PC-3 (cell line): Measurements from ENCODE around the gene PPP1R12B. TPM values are rescaled to one million over a fixed set of nuclear protein-coding genes. Genes with fewer than 3 reads are reported as not detected.
"Not testable (repeated sequence)": the region's sequence is repeated elsewhere in the genome, so short reads cannot be mapped to it uniquely, and the experiment has no call there.

Experiments used
- ATAC-seq: fragments of 200-7000 bp; cut with Tn5 transposase; 2 replicates; pipeline ENCODE4 v1.9.1; 2020; ENCODE audit warnings: mild to moderate bottlenecking, moderate library complexity
- BruUV-seq: library from RNA; stranded (reverse); fragments of 400-500 nt; replicated peaks from 2 replicates; lab custom pipeline; 2021; lab: Mats Ljungman, UMichigan
- CTCF ChIA-PET: fragments of 300-600 bp; sonication (Branson Sonifier 250); formaldehyde crosslinking; loops from one replicate; lab custom pipeline; 2022; ENCODE audit warnings: antibody characterized with exemption; lab: Charles Lee
- POLR2A ChIA-PET: fragments of 300-600 bp; sonication (Branson Sonifier 250); formaldehyde crosslinking; loops from one replicate; lab custom pipeline; 2022; ENCODE audit warnings: antibody characterized with exemption; ENCODE audit not compliant: unreplicated experiment; lab: Charles Lee
- DNase-seq: peaks from one replicate; pipeline ENCODE4 v3.0.0-alpha.2; 2015
- H2AFZ ChIP-seq: fragments of 300-600 bp; sonication (generic); 2 replicates; pipeline ENCODE4 v1.6.0; 2016; ENCODE audit warnings: antibody characterized with exemption, low read length
- H3F3A ChIP-seq: fragments of 300-600 bp; sonication (generic); one replicate; pipeline ENCODE4 v1.6.0; 2017; ENCODE audit warnings: antibody characterized with exemption, low read length, control low read depth, mild to moderate bottlenecking; ENCODE audit not compliant: unreplicated experiment
- H3K27ac ChIP-seq: fragments of 300-600 bp; sonication (generic); 2 replicates; pipeline ENCODE4 v1.5.1; 2016; ENCODE audit warnings: mild to moderate bottlenecking, low read length
- H3K27me3 ChIP-seq: fragments of 300-600 bp; sonication (generic); 2 replicates; pipeline ENCODE4 v1.6.1; 2016; ENCODE audit warnings: low read length, mixed read lengths
- H3K36me3 ChIP-seq: fragments of 300-600 bp; sonication (generic); 2 replicates; pipeline ENCODE4 v1.6.1; 2016; ENCODE audit warnings: low read depth, mixed run types, low read length, mixed read lengths
- H3K4me1 ChIP-seq: fragments of 300-600 bp; sonication (generic); 2 replicates; pipeline ENCODE4 v1.5.1; 2016; ENCODE audit warnings: low read length; ENCODE audit not compliant: insufficient read depth
- H3K4me2 ChIP-seq: fragments of 300-600 bp; sonication (generic); 2 replicates; pipeline ENCODE4 v1.6.0; 2016; ENCODE audit warnings: low read length
- H3K4me3 ChIP-seq: fragments of 300-600 bp; sonication (generic); 2 replicates; pipeline ENCODE4 v1.5.1; 2016; ENCODE audit warnings: mild to moderate bottlenecking, low read length, mixed read lengths
- H3K79me2 ChIP-seq: fragments of 300-600 bp; sonication (generic); 2 replicates; pipeline ENCODE4 v1.6.1; 2017; ENCODE audit warnings: low read length, mixed read lengths
- H3K9ac ChIP-seq: fragments of 300-600 bp; sonication (generic); 2 replicates; pipeline ENCODE4 v1.6.0; 2016; ENCODE audit warnings: mild to moderate bottlenecking, low read length
- H3K9me2 ChIP-seq: fragments of 300-600 bp; sonication (generic); replicated peaks from 2 replicates; pipeline ENCODE4 v1.6.1; 2016; ENCODE audit warnings: mixed run types, low read length, mixed read lengths
- H3K9me3 ChIP-seq: fragments of 300-600 bp; sonication (generic); 2 replicates; pipeline ENCODE4 v1.6.1; 2016; ENCODE audit warnings: low read length, mixed read lengths
- H4K20me1 ChIP-seq: fragments of 300-600 bp; sonication (generic); 2 replicates; pipeline ENCODE4 v1.6.1; 2016; ENCODE audit warnings: low read length, mixed read lengths
- EZH2 ChIP-seq: fragments of 300-600 bp; sonication (generic); IDR thresholded peaks from one replicate; pipeline ENCODE4 v1.6.1; 2017; ENCODE audit warnings: antibody characterized with exemption, mild to moderate bottlenecking, low read length; ENCODE audit not compliant: unreplicated experiment
- EZH2phosphoT487 ChIP-seq: fragments of 300-600 bp; sonication (generic); IDR thresholded peaks from 2 replicates; pipeline ENCODE4 v1.6.1; 2018; ENCODE audit warnings: mild to moderate bottlenecking, antibody characterized with exemption, low read length, borderline replicate concordance
- intact Hi-C: fragments of 100-400 bp; cut with micrococcal nuclease; formaldehyde crosslinking; loops from 2 replicates; pipeline ENCODE4 v1.9.0; 2023
- total RNA-seq: library from RNA; depleted of rRNA; stranded (reverse); fragments of >200 nt; gene quantifications from 2 replicates; pipeline ENCODE4 v1.2.3, GENCODE V29; 2014
- TF ChIP-seq, protein P1 (sequence below): fragments of 300-600 bp; sonication (generic); conservative IDR thresholded peaks from 2 replicates; pipeline ENCODE4 v1.5.1; 2017; ENCODE audit warnings: antibody characterized with exemption, low read depth, mild to moderate bottlenecking, low read length

Gene PPP1R12B
- total RNA-seq, 1 experiment from 2014 or later: 2.0 TPM

DNA sequence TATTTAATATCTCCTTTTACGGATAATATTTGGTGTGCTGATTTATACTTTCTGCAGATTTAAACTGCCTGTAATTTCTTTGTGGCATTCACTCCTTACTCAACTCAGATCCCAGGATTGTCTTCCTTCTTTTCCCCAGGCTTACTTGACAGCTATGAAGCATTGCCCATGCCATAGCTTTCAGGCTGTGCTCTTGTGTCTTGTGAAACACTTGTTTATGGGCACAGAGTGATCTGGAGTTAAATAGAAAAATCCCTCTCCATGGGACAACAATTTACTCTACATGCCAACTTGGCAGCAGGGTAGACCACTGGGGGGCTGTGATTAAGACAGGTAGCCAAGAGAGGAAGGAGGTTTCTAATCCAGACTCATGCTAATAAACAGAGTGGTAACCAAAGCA is 57.4 kb downstream of the PPP1R12B start:
- H3K27me3 ChIP-seq: no peaks in the 10 kb centered on the region
- no peaks in the 10 kb centered on the region for H3K9me2 ChIP-seq
- H3K9ac ChIP-seq: no peak overlapping the region
- H3K27ac ChIP-seq: no peak overlapping the region
- H4K20me1 ChIP-seq: no peaks in the 10 kb centered on the region
- H2AFZ ChIP-seq: no peak overlapping the region
- no peaks in the 10 kb centered on the region for H3K9me3 ChIP-seq
- H3K4me3 ChIP-seq: no peak overlapping the region
- TF ChIP-seq, protein P1, sequence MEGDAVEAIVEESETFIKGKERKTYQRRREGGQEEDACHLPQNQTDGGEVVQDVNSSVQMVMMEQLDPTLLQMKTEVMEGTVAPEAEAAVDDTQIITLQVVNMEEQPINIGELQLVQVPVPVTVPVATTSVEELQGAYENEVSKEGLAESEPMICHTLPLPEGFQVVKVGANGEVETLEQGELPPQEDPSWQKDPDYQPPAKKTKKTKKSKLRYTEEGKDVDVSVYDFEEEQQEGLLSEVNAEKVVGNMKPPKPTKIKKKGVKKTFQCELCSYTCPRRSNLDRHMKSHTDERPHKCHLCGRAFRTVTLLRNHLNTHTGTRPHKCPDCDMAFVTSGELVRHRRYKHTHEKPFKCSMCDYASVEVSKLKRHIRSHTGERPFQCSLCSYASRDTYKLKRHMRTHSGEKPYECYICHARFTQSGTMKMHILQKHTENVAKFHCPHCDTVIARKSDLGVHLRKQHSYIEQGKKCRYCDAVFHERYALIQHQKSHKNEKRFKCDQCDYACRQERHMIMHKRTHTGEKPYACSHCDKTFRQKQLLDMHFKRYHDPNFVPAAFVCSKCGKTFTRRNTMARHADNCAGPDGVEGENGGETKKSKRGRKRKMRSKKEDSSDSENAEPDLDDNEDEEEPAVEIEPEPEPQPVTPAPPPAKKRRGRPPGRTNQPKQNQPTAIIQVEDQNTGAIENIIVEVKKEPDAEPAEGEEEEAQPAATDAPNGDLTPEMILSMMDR: no peak
- TF ChIP-seq EZH2phosphoT487: no peak
- TF ChIP-seq EZH2: no peak
- no peak overlapping the region for H3K4me2 ChIP-seq
- H3F3A ChIP-seq: no peaks in the 10 kb centered on the region
- peaks cover 5% of the 10 kb centered on the region; the same call in 1 of the 2 replicates for H3K4me1 ChIP-seq
- no TSS peak for BruUV-seq
- POLR2A ChIA-PET: no interaction called here
- DNase-seq (no peak), ATAC-seq (no peak)
- CTCF ChIA-PET: no interaction called here
- intact Hi-C loops: no loop called here
- H3K79me2 ChIP-seq: no peaks in the 10 kb centered on the region
- H3K36me3 ChIP-seq: no peaks in the 10 kb centered on the region

DNA sequence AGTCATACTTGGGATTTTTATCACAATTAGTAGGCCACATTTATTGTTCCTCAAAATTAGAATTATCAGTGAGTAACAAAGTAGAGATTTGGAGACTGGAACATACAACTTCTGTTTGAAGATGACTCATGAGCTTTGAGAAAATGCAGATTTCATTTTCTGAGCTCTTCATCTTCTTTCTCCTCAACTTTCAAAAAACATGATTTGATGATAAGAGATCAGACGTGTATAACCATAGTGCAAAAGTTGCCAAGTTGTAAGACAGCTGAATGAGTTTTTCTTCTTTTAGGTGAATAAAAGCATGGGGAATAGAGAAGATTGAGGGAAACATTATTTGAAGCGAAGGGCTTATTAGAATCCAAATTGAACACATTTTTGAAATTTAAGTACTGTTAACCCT is 58.4 kb downstream of the PPP1R12B start:
- H4K20me1 ChIP-seq, H3K27me3 ChIP-seq, H3K9me2 ChIP-seq, ATAC-seq, POLR2A ChIA-PET, H3K4me3 ChIP-seq, intact Hi-C loops, DNase-seq, H2AFZ ChIP-seq, H3F3A ChIP-seq, H3K4me2 ChIP-seq, H3K9me3 ChIP-seq, BruUV-seq, H3K79me2 ChIP-seq, H3K9ac ChIP-seq, H3K4me1 ChIP-seq, CTCF ChIA-PET, H3K36me3 ChIP-seq, H3K27ac ChIP-seq: not testable (repeated sequence)

DNA sequence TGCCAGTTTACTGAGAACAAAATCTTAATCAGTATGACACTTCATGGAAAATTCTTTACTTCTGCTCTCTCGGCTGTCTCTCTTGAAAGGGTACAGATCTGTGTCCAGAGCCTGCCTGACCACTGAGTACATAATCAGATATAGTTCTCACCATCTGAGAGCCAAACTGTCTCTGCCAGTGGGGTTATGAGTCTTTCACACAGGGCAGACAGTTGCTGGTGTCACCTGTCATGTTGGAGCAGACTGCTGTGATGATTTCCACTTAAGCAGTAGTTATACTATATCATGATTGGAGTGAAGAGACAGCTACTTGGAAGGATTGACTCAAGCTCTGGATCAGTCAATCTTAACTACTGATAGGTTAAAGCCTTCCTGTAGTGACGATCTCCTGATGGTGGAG is 58.9 kb downstream of the PPP1R12B start:
- H2AFZ ChIP-seq, H3K27ac ChIP-seq, intact Hi-C loops, H3K4me3 ChIP-seq, BruUV-seq, H3F3A ChIP-seq, H3K79me2 ChIP-seq, DNase-seq, CTCF ChIA-PET, H3K4me2 ChIP-seq, H3K9me2 ChIP-seq, ATAC-seq, H3K4me1 ChIP-seq, H3K9ac ChIP-seq, H3K27me3 ChIP-seq, H3K9me3 ChIP-seq, H4K20me1 ChIP-seq, H3K36me3 ChIP-seq, POLR2A ChIA-PET: not testable (repeated sequence)

DNA sequence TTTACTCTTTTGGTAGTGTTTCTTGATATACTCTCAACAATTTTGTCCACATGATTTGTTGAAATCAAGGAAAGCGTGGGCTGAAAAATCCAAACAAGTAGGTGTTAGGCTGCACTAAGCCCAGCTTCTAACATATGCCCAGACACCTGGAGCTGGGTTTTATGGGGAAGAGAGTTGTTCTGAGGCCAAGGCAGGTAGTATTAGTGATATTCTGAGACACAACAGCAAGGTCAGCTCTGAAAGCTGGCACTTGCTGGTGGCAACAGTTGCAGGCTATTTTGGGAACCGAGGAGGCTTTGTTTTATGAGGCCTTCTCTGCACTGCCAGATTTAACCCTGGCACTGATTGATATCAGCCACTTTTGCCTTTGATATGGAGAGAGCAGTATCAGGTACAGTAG is 61.8 kb downstream of the PPP1R12B start:
- H3K9ac ChIP-seq, intact Hi-C loops, ATAC-seq: not testable (repeated sequence)

DNA sequence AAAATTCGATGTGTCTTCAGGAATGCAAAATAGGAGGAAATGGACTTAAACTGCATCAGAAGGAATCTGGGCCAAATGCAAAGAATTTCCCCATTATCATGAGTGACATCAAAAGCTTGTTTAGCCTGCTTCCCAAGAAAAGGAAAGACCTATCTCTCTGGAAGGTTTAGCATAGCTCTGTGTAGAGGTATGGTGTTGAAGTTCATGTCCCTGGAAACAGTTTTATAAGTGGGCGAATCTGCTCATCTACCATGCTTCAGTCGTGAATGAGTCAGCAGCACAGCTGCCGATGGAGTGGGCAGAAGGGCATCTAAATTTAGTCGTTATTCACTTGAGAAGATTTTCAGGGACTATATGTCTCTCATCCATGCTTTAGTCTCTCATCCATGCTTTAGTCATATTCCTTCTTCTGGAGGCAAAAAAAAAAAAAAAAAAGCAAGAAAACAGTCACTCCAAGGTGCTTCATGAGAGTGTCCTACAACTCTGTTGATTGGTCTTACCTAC is 62.4 kb downstream of the PPP1R12B start:
- H3K27me3 ChIP-seq, H4K20me1 ChIP-seq, H3K36me3 ChIP-seq, ATAC-seq, H3K4me3 ChIP-seq, H2AFZ ChIP-seq, H3K9me2 ChIP-seq, intact Hi-C loops, H3K79me2 ChIP-seq, H3K9ac ChIP-seq, BruUV-seq, CTCF ChIA-PET, H3K4me1 ChIP-seq, H3K9me3 ChIP-seq, H3F3A ChIP-seq, POLR2A ChIA-PET: not testable (repeated sequence)
- DNase-seq: peak; percentile 50
- Histone ChIP-seq H3K4me2 (peak overlapping the region; percentile 34; the same call in 1 of the 2 replicates), H3K27ac (peak overlapping the region; percentile 40; the same call in 1 of the 2 replicates)

More for the DNA sequence above, 61.8 kb downstream of the PPP1R12B start:
- POLR2A ChIA-PET, H3K9me2 ChIP-seq, H4K20me1 ChIP-seq, H3K4me1 ChIP-seq, H3K27me3 ChIP-seq, H2AFZ ChIP-seq, BruUV-seq, H3F3A ChIP-seq, H3K79me2 ChIP-seq, H3K9me3 ChIP-seq, CTCF ChIA-PET, H3K36me3 ChIP-seq, H3K4me3 ChIP-seq, DNase-seq: not testable (repeated sequence)
- Histone ChIP-seq H3K4me2 (0 out of 2 replicates have a peak overlapping the region, but pooled peaks have one; percentile 34), H3K27ac (peak overlapping the region; percentile 40; the same call in 1 of the 2 replicates)
